Caco-2 (cell line): ENCODE data around the gene DIS3L2. TPM values are rescaled to one million over a fixed set of nuclear protein-coding genes. Genes with fewer than 3 reads are reported as not detected.

Experiments
- BruUV-seq: library from RNA; stranded (reverse); fragments of 400-500 nt; replicated peaks from 2 replicates; lab custom pipeline; 2021; lab: Mats Ljungman, UMichigan
- CTCF ChIA-PET: fragments of 300-600 bp; sonication (Branson Sonifier 250); formaldehyde crosslinking; loops from one replicate; lab custom pipeline; 2022; ENCODE audit warnings: antibody characterized with exemption; lab: Charles Lee
- POLR2A ChIA-PET: fragments of 300-600 bp; sonication (Branson Sonifier 250); formaldehyde crosslinking; loops from one replicate; lab custom pipeline; 2022; ENCODE audit warnings: antibody characterized with exemption; lab: Charles Lee
- DNase-seq, 2 experiments: peaks; one replicate each; pipeline versions ENCODE4 v3.0.0 to v3.0.0-alpha.2; 2020 to 2022
- H3K27me3 ChIP-seq: replicated peaks from 2 replicates; pipeline ENCODE4 v1.6.0; 2011; ENCODE audit warnings: low read length; ENCODE audit not compliant: control insufficient read depth, insufficient read depth
- H3K36me3 ChIP-seq: 2 replicates; pipeline ENCODE4 v1.5.1; 2011; ENCODE audit warnings: low read length; ENCODE audit not compliant: control insufficient read depth, insufficient read depth
- H3K4me1 ChIP-seq: fragments of 250-450 bp; sonication (Bioruptor Pico); 2 replicates; pipeline ENCODE4 v1.5.1; 2020; ENCODE audit warnings: mild to moderate bottlenecking
- H3K4me3 ChIP-seq: 2 replicates; pipeline ENCODE4 v1.5.1; 2011; ENCODE audit warnings: low read depth, mild to moderate bottlenecking, control low read depth, low read length
- H3K9me3 ChIP-seq: fragments of 250-450 bp; sonication (Bioruptor Pico); 2 replicates; pipeline ENCODE4 v1.5.1; 2020; ENCODE audit warnings: mild to moderate bottlenecking, moderate library complexity
- H3K27ac Mint-ChIP-seq: one replicate; pipeline ENCODE4 v1.8.0; 2022; ENCODE audit warnings: mixed read lengths; ENCODE audit not compliant: unreplicated experiment
- H3K27me3 Mint-ChIP-seq: one replicate; pipeline ENCODE4 v1.8.0; 2022; ENCODE audit warnings: mixed read lengths; ENCODE audit not compliant: insufficient read depth, unreplicated experiment
- H3K36me3 Mint-ChIP-seq: one replicate; pipeline ENCODE4 v1.8.0; 2022; ENCODE audit warnings: mild to moderate bottlenecking, mixed read lengths; ENCODE audit not compliant: insufficient read depth, unreplicated experiment
- H3K4me1 Mint-ChIP-seq: one replicate; pipeline ENCODE4 v1.8.0; 2022; ENCODE audit warnings: low read depth, mixed read lengths; ENCODE audit not compliant: unreplicated experiment
- H3K4me3 Mint-ChIP-seq: one replicate; pipeline ENCODE4 v1.8.0; 2022; ENCODE audit warnings: mild to moderate bottlenecking, moderate library complexity, mixed read lengths; ENCODE audit not compliant: unreplicated experiment
- H3K9me3 Mint-ChIP-seq: one replicate; pipeline ENCODE4 v1.8.0; 2022; ENCODE audit warnings: mixed read lengths; ENCODE audit not compliant: unreplicated experiment
- CTCF ChIP-seq, 2 experiments: fragments of 200-600 bp in 1 of 2; IDR thresholded peaks; 1 replicate in 1 of 2; 2 replicates in 1 of 2; pipeline versions ENCODE4 v1.5.1 to v1.8.0; 2011 to 2022; ENCODE audit warnings: antibody characterized with exemption in 1 of 2, control low read depth in 1 of 2, inconsistent platforms in 1 of 2, low read depth in 1 of 2, low read length in 1 of 2, mild to moderate bottlenecking in 1 of 2, moderate library complexity in 1 of 2; ENCODE audit not compliant: insufficient read depth in 1 of 2, severe bottlenecking in 1 of 2, unreplicated experiment in 1 of 2
- intact Hi-C: fragments of 100-400 bp; cut with micrococcal nuclease; formaldehyde crosslinking; loops from one replicate; pipeline ENCODE4 v1.10.0; 2022; ENCODE audit not compliant: unreplicated experiment
- total RNA-seq: library from RNA; stranded (reverse); gene quantifications from 2 replicates; pipeline ENCODE4 v1.2.3, GENCODE V29; 2022

The DIS3L2 gene
- total RNA-seq, 1 experiment from 2014 or later: 15.5 TPM

GRCh38 chr2:232210306-232210705 is 248.8 kb downstream of the DIS3L2 start:
- POLR2A ChIA-PET: no interaction called here
- CTCF ChIA-PET: no interaction called here
- Histone ChIP-seq H3K9me3 (no peaks in the 10 kb centered on the region), H3K36me3 (no peaks in the 10 kb centered on the region), H3K27me3 (no peaks in the 10 kb centered on the region), H3K4me1 (no peaks in the 10 kb centered on the region), H3K4me3 (no peak overlapping the region)
- TF ChIP-seq CTCF (IDR thresholded peaks at IDR 0.05; ENCODE audit: insufficient read depth in 1 of 2, low read depth in 1 of 2, low read length in 1 of 2, severe bottlenecking in 1 of 2, unreplicated experiment in 1 of 2): no peak
- Mint-ChIP-seq H3K4me1 (no peaks in the 10 kb centered on the region), H3K27me3 (no peaks in the 10 kb centered on the region), H3K27ac (no peak overlapping the region), H3K36me3 (peaks cover 9% of the 10 kb centered on the region), H3K4me3 (no peak overlapping the region), H3K9me3 (no peaks in the 10 kb centered on the region)
- BruUV-seq: no TSS peak
- intact Hi-C loops: no loop called here
- DNase-seq: no peak

GRCh38 chr2:232211743-232212686 is 250.5 kb downstream of the DIS3L2 start:
- H3K36me3 Mint-ChIP-seq: peaks cover 9% of the 10 kb centered on the region
- BruUV-seq: no TSS peak
- TF ChIP-seq CTCF (IDR thresholded peaks at IDR 0.05; ENCODE audit: insufficient read depth in 1 of 2, low read depth in 1 of 2, low read length in 1 of 2, severe bottlenecking in 1 of 2, unreplicated experiment in 1 of 2): no peak

GRCh38 chr2:232213176-232213575 is 251.7 kb downstream of the DIS3L2 start:
- CTCF ChIA-PET: no interaction called here
- no peak overlapping the region for H3K27ac Mint-ChIP-seq

More at GRCh38 chr2:232211743-232212686, 250.5 kb downstream of the DIS3L2 start:
- H3K4me1 Mint-ChIP-seq: no peaks in the 10 kb centered on the region
- CTCF ChIA-PET: no interaction called here
- H3K4me3 Mint-ChIP-seq: no peak overlapping the region
- H3K4me3 ChIP-seq: no peak overlapping the region
- no peaks in the 10 kb centered on the region for H3K4me1 ChIP-seq
- POLR2A ChIA-PET: no interaction called here
- intact Hi-C loops: no loop called here
- no peak for DNase-seq
- no peaks in the 10 kb centered on the region for H3K27me3 ChIP-seq
- H3K9me3 ChIP-seq: no peaks in the 10 kb centered on the region
- no peaks in the 10 kb centered on the region for H3K9me3 Mint-ChIP-seq
- H3K36me3 ChIP-seq: no peaks in the 10 kb centered on the region
- no peaks in the 10 kb centered on the region for H3K27me3 Mint-ChIP-seq
- no peak overlapping the region for H3K27ac Mint-ChIP-seq

More at GRCh38 chr2:232213176-232213575, 251.7 kb downstream of the DIS3L2 start:
- Histone ChIP-seq H3K9me3 (no peaks in the 10 kb centered on the region), H3K36me3 (no peaks in the 10 kb centered on the region), H3K4me3 (no peak overlapping the region), H3K27me3 (no peaks in the 10 kb centered on the region), H3K4me1 (no peaks in the 10 kb centered on the region)
- no peak for DNase-seq
- Mint-ChIP-seq H3K27me3 (no peaks in the 10 kb centered on the region), H3K4me3 (no peak overlapping the region), H3K9me3 (no peaks in the 10 kb centered on the region), H3K36me3 (peaks cover 9% of the 10 kb centered on the region), H3K4me1 (no peaks in the 10 kb centered on the region)
- intact Hi-C loops: no loop called here
- no TSS peak for BruUV-seq
- TF ChIP-seq CTCF (IDR thresholded peaks at IDR 0.05; ENCODE audit: insufficient read depth in 1 of 2, low read depth in 1 of 2, low read length in 1 of 2, severe bottlenecking in 1 of 2, unreplicated experiment in 1 of 2): no peak
- POLR2A ChIA-PET: no interaction called here
